HG03460 (cell line): Measurements from ENCODE around the gene ARFGAP3.
"Not testable (repeated sequence)": the region's sequence is repeated elsewhere in the genome, so short reads cannot be mapped to it uniquely, and the experiment has no call there.

Source experiments
- ATAC-seq: cut with Tn5 transposase; IDR thresholded peaks from one replicate; pipeline ENCODE4 v1.9.1; 2021; ENCODE audit not compliant: unreplicated experiment

The ARFGAP3 gene

GRCh38 chr22:42770941-42771647 is 86.0 kb downstream of the ARFGAP3 start:
- ATAC-seq, result no peak

- ATAC-seq, result no peak
Observed at GRCh38 chr22:42770448-42770726, 86.7 kb downstream of the ARFGAP3 start.

- peak; percentile 66 for ATAC-seq
Observed at GRCh38 chr22:42769574-42770447, 87.3 kb downstream of the ARFGAP3 start.

- ATAC-seq, result no peak
Observed at GRCh38 chr22:42769238-42769573, 87.9 kb downstream of the ARFGAP3 start.

GRCh38 chr22:42768385-42769035 is 88.6 kb downstream of the ARFGAP3 start:
- no peak for ATAC-seq

- ATAC-seq, result no peak
Observed at GRCh38 chr22:42766860-42767259, 90.2 kb downstream of the ARFGAP3 start.

- ATAC-seq, result no peak
Observed at GRCh38 chr22:42764895-42765363, 92.1 kb downstream of the ARFGAP3 start.

- ATAC-seq, result no peak
Observed at GRCh38 chr22:42763965-42764480, 93.0 kb downstream of the ARFGAP3 start.

GRCh38 chr22:42760806-42761565 is 96.1 kb downstream of the ARFGAP3 start:
- no peak for ATAC-seq

GRCh38 chr22:42758931-42759629 is 98.0 kb downstream of the ARFGAP3 start:
- no peak for ATAC-seq

GRCh38 chr22:42755553-42755952 is 101.5 kb downstream of the ARFGAP3 start:
- not testable (repeated sequence) for ATAC-seq

GRCh38 chr22:42755121-42755520 is 102.0 kb downstream of the ARFGAP3 start:
- ATAC-seq, result not testable (repeated sequence)

- no peak for ATAC-seq
Observed at GRCh38 chr22:42754658-42755057, 102.4 kb downstream of the ARFGAP3 start.

GRCh38 chr22:42752912-42753311 is 104.2 kb downstream of the ARFGAP3 start:
- ATAC-seq, result no peak

GRCh38 chr22:42752230-42752746 is 104.8 kb downstream of the ARFGAP3 start:
- no peak for ATAC-seq

- ATAC-seq, result not testable (repeated sequence)
Observed at GRCh38 chr22:42750421-42750820, 106.7 kb downstream of the ARFGAP3 start.

- no peak for ATAC-seq
Observed at GRCh38 chr22:42747701-42748513, 109.2 kb downstream of the ARFGAP3 start.
